ENCODE data around the gene KRT81. TPM values are rescaled to one million over a fixed set of nuclear protein-coding genes. Genes with fewer than 3 reads are reported as not detected.
"Not testable (repeated sequence)": the region's sequence is repeated elsewhere in the genome, so short reads cannot be mapped to it uniquely, and the experiment has no call there.

Gene KRT81
- total RNA-seq, 1 experiment from 2014 or later: 2.5 TPM

DNA sequence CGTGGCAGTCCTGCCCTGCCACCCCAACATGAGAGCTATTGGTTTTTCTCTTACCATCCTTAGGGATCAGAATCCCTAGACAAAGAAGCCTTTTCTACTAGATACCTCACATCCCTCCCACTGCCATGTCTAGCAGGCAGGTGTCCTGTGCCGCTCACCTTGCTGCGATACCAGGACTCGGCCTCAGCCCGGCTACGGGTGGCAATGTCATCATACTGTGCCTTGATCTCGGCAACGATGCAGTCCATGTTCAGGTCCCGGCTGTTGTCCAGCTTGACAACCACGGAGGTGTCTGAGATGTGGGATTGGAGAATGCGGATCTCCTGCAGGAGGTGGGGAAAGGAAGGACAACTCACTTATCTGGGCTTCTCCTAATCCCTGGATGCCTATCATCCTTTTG is 25.4 kb upstream of the KRT81 start:
- no peak for DNase-seq
- no peak overlapping the region for H2AFZ ChIP-seq
- BruUV-seq (replicated peaks): no TSS peak
- no peaks in the 10 kb centered on the region for H4K20me1 ChIP-seq (ENCODE audit: insufficient read depth)
- no peaks in the 10 kb centered on the region for H3K4me1 ChIP-seq (replicated peaks; ENCODE audit: insufficient read depth)
- H3K36me3 ChIP-seq (ENCODE audit: low read depth): no peaks in the 10 kb centered on the region
- H3K9me2 ChIP-seq (ENCODE audit: insufficient read depth): no peaks in the 10 kb centered on the region
- ChIA-PET CTCF (no interaction called here), POLR2A (ENCODE audit: unreplicated experiment) (no interaction called here)
- H3K79me2 ChIP-seq (ENCODE audit: low read depth): no peaks in the 10 kb centered on the region
- H3K9me3 ChIP-seq (ENCODE audit: insufficient read depth, low read depth): no peaks in the 10 kb centered on the region
- intact Hi-C loops (cut with micrococcal nuclease; ENCODE audit: unreplicated experiment): no loop called here
- H3K4me3 ChIP-seq: no peak overlapping the region
- TF ChIP-seq, protein P1, sequence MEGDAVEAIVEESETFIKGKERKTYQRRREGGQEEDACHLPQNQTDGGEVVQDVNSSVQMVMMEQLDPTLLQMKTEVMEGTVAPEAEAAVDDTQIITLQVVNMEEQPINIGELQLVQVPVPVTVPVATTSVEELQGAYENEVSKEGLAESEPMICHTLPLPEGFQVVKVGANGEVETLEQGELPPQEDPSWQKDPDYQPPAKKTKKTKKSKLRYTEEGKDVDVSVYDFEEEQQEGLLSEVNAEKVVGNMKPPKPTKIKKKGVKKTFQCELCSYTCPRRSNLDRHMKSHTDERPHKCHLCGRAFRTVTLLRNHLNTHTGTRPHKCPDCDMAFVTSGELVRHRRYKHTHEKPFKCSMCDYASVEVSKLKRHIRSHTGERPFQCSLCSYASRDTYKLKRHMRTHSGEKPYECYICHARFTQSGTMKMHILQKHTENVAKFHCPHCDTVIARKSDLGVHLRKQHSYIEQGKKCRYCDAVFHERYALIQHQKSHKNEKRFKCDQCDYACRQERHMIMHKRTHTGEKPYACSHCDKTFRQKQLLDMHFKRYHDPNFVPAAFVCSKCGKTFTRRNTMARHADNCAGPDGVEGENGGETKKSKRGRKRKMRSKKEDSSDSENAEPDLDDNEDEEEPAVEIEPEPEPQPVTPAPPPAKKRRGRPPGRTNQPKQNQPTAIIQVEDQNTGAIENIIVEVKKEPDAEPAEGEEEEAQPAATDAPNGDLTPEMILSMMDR (conservative IDR thresholded peaks at IDR 0.05): no peak
- TF ChIP-seq EZH2 (IDR thresholded peaks at IDR 0.05; ENCODE audit: low read depth): no peak
- H3F3A ChIP-seq (ENCODE audit: insufficient read depth, low read depth): no peaks in the 10 kb centered on the region; the same call in 1 of the 2 replicates
- H3K27me3 ChIP-seq (ENCODE audit: insufficient read depth, low read depth): no peaks in the 10 kb centered on the region
- no peak overlapping the region for H3K4me2 ChIP-seq
- no peak overlapping the region for H3K27ac ChIP-seq

DNA sequence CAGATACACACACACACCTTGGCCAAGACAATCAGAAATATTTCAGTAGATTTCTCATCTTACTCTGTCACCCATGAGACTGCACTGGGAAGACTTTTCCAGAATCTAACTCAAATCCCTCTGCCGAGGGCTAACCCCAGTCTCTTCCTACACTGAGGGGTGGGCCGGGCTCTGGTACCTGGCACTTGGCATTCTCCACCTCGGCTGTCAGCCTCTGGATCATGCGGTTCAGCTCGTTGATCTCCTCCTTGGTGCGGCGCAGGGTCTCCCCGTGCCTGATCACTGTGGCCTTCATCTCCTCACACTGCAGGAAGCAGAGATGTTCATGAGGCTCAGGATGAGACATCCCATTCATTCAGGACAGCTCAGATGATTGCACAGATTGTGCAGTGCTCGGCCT is 25.0 kb upstream of the KRT81 start:
- Histone ChIP-seq H3K27me3 (ENCODE audit: insufficient read depth, low read depth) (no peaks in the 10 kb centered on the region), H3K36me3 (ENCODE audit: low read depth) (no peaks in the 10 kb centered on the region), H4K20me1 (ENCODE audit: insufficient read depth) (no peaks in the 10 kb centered on the region), H3K4me1 (replicated peaks; ENCODE audit: insufficient read depth) (no peaks in the 10 kb centered on the region), H3K79me2 (ENCODE audit: low read depth) (no peaks in the 10 kb centered on the region), H3K4me3 (no peak overlapping the region), H3K27ac (no peak overlapping the region), H3K9me3 (ENCODE audit: insufficient read depth, low read depth) (no peaks in the 10 kb centered on the region), H3K4me2 (no peak overlapping the region), H3F3A (ENCODE audit: insufficient read depth, low read depth) (no peaks in the 10 kb centered on the region; the same call in 1 of the 2 replicates), H2AFZ (no peak overlapping the region), H3K9me2 (ENCODE audit: insufficient read depth) (no peaks in the 10 kb centered on the region)
- POLR2A ChIA-PET (ENCODE audit: unreplicated experiment): no interaction called here
- no peak for DNase-seq
- TF ChIP-seq EZH2 (IDR thresholded peaks at IDR 0.05; ENCODE audit: low read depth): no peak
- TF ChIP-seq, protein P1 (conservative IDR thresholded peaks at IDR 0.05): no peak
- CTCF ChIA-PET: no interaction called here
- intact Hi-C loops (cut with micrococcal nuclease; ENCODE audit: unreplicated experiment): no loop called here
- BruUV-seq (replicated peaks): no TSS peak

- TF ChIP-seq, protein P1 (conservative IDR thresholded peaks at IDR 0.05): peak; percentile 43; the same call in 1 of the 2 replicates
- intact Hi-C loops (cut with micrococcal nuclease; ENCODE audit: unreplicated experiment); H3K4me3 ChIP-seq; H3K27ac ChIP-seq; POLR2A ChIA-PET (ENCODE audit: unreplicated experiment); H3K27me3 ChIP-seq (ENCODE audit: insufficient read depth, low read depth); BruUV-seq (replicated peaks); H2AFZ ChIP-seq; CTCF ChIA-PET; H4K20me1 ChIP-seq (ENCODE audit: insufficient read depth); H3K79me2 ChIP-seq (ENCODE audit: low read depth); H3F3A ChIP-seq (ENCODE audit: insufficient read depth, low read depth); H3K9me3 ChIP-seq (ENCODE audit: insufficient read depth, low read depth); H3K36me3 ChIP-seq (ENCODE audit: low read depth); H3K4me1 ChIP-seq (replicated peaks; ENCODE audit: insufficient read depth); H3K9me2 ChIP-seq (ENCODE audit: insufficient read depth); H3K4me2 ChIP-seq: not testable (repeated sequence)
- peak in 1 of 2 experiments; percentile 25 for DNase-seq
Measured at GRCh38 chr12:52315721-52316120, 24.4 kb upstream of the KRT81 start.

Data from PC-9 (cell line).